ENCODE data around the gene TFAP2A. TPM values are rescaled to one million over a fixed set of nuclear protein-coding genes. Genes with fewer than 3 reads are reported as not detected.

Gene TFAP2A
- total RNA-seq, 2 donors from 2014 or later, result 0.27 to 0.99 TPM

GRCh38 chr6:10407674-10408054 is 7.2 kb downstream of the TFAP2A start:
- Histone ChIP-seq H3K27ac (no peak overlapping the region), H3K9ac (ENCODE audit: low read depth in 2 of 2, low read length in 2 of 2) (no peak overlapping the region), H3K4me3 (no peak overlapping the region), H3K27me3 (peaks cover 44% of the 10 kb centered on the region), H3K4me1 (peaks cover 2% of the 10 kb centered on the region), H3K9me3 (no peaks in the 10 kb centered on the region), H3K36me3 (no peaks in the 10 kb centered on the region)
- DNase-seq, result no peak
- no peak for TF ChIP-seq CTCF (IDR thresholded peaks at IDR 0.05)
- intact Hi-C loops (cut with DNase I), result no loop called here

GRCh38 chr6:10407018-10407673 is 7.7 kb downstream of the TFAP2A start:
- peaks cover 45% of the 10 kb centered on the region for H3K27me3 ChIP-seq
- H3K9ac ChIP-seq (ENCODE audit: low read depth in 2 of 2, low read length in 2 of 2), result no peak overlapping the region
- no peak for DNase-seq
- intact Hi-C loops (cut with DNase I), result no loop called here
- no peaks in the 10 kb centered on the region for H3K4me1 ChIP-seq
- no peak for TF ChIP-seq CTCF (IDR thresholded peaks at IDR 0.05)
- no peaks in the 10 kb centered on the region for H3K36me3 ChIP-seq
- no peaks in the 10 kb centered on the region for H3K9me3 ChIP-seq
- no peak overlapping the region for H3K4me3 ChIP-seq
- no peak overlapping the region for H3K27ac ChIP-seq

- no peak overlapping the region for H3K4me3 ChIP-seq
- intact Hi-C loops (cut with DNase I), result no loop called here
- no peak for TF ChIP-seq CTCF (IDR thresholded peaks at IDR 0.05)
Measured at GRCh38 chr6:10406556-10406955, 8.3 kb downstream of the TFAP2A start.

GRCh38 chr6:10405513-10405900 is 9.4 kb downstream of the TFAP2A start:
- intact Hi-C loops (cut with DNase I), result no loop called here
- no peak overlapping the region for H3K27ac ChIP-seq

More at GRCh38 chr6:10406556-10406955, 8.3 kb downstream of the TFAP2A start:
- no peaks in the 10 kb centered on the region for H3K9me3 ChIP-seq
- no peak overlapping the region for H3K9ac ChIP-seq (ENCODE audit: low read depth in 2 of 2, low read length in 2 of 2)
- no peaks in the 10 kb centered on the region for H3K36me3 ChIP-seq
- H3K27ac ChIP-seq, result no peak overlapping the region
- no peaks in the 10 kb centered on the region for H3K4me1 ChIP-seq
- DNase-seq, result no peak
- peaks cover 40% of the 10 kb centered on the region for H3K27me3 ChIP-seq

GRCh38 chr6:10404799-10405512 is 9.9 kb downstream of the TFAP2A start:
- no peak for DNase-seq
- no peak for TF ChIP-seq CTCF (IDR thresholded peaks at IDR 0.05)
- no peaks in the 10 kb centered on the region for H3K4me1 ChIP-seq
- H3K9me3 ChIP-seq, result no peaks in the 10 kb centered on the region
- intact Hi-C loops (cut with DNase I), result no loop called here
- H3K27me3 ChIP-seq, result peaks cover 24% of the 10 kb centered on the region
- H3K27ac ChIP-seq, result peak overlapping the region; percentile 14
- no peak overlapping the region for H3K9ac ChIP-seq (ENCODE audit: low read depth in 2 of 2, low read length in 2 of 2)
- peak overlapping the region; percentile 41 for H3K4me3 ChIP-seq
- H3K36me3 ChIP-seq, result no peaks in the 10 kb centered on the region

More at GRCh38 chr6:10405513-10405900, 9.4 kb downstream of the TFAP2A start:
- H3K4me1 ChIP-seq, result no peaks in the 10 kb centered on the region
- H3K4me3 ChIP-seq, result no peak overlapping the region
- no peaks in the 10 kb centered on the region for H3K36me3 ChIP-seq
- DNase-seq, result no peak
- TF ChIP-seq CTCF (IDR thresholded peaks at IDR 0.05), result no peak
- no peaks in the 10 kb centered on the region for H3K9me3 ChIP-seq
- H3K9ac ChIP-seq (ENCODE audit: low read depth in 2 of 2, low read length in 2 of 2), result no peak overlapping the region
- peaks cover 30% of the 10 kb centered on the region for H3K27me3 ChIP-seq
